HTR-8/SVneo (cell line): Measurements from ENCODE around the gene PRM3.

ENCODE experiments used
- DNase-seq: peaks from one replicate; pipeline ENCODE4 v3.0.0; 2011; ENCODE audit warnings: low spot score, mixed read lengths; ENCODE audit not compliant: insufficient read length
- FAIRE-seq: peaks from 2 replicates; lab custom pipeline; 2011; peaks lifted over from hg19 to GRCh38; lab: Jason Lieb, UNC

Gene PRM3

GRCh38 chr16:11289202-11289601, 15.8 kb upstream of the PRM3 start:
- DNase-seq (no peak), FAIRE-seq (no peak)

DNA sequence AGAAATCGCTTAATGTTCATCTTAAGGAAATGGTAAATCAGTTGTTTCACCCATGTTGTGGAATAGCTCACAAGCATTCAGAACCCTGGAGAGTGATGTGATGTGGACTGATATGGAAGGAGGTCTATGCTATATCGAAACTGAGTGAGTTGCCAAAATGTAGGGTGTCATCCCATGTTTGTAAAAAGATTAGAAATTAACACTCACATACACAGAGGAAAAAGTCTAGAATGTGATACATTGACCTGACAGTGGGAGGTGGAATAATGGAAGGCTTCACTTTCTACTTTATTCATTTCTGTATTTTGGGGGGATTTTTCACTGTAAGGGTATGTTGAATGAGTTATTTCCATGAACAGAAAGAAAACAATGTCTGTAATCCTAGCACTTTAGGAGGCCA, 12.4 kb upstream of the PRM3 start:
- DNase-seq, result no peak
- FAIRE-seq, result no peak

DNA sequence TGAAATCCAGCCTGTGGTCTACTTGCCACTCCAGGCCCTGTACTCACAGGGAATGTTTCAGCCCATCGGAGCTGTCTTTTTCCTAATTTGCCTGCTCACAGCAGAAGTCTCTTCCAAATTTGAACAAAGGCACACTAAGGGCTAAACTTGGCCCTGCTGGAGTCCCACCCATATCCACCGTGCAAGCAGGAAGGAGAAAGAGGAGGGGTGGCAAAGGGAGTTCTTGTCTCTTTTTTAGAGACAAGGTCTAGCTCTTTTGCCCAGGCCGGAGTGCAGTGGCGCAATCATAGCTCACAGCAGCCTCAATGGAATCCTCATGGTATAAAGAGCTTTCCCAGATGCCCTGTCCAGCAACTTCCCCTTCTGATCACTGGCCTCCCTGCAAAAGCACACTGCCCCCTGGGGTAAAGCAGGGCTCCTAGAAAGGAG, 10.4 kb upstream of the PRM3 start:
- FAIRE-seq (no peak), DNase-seq (no peak)

DNA sequence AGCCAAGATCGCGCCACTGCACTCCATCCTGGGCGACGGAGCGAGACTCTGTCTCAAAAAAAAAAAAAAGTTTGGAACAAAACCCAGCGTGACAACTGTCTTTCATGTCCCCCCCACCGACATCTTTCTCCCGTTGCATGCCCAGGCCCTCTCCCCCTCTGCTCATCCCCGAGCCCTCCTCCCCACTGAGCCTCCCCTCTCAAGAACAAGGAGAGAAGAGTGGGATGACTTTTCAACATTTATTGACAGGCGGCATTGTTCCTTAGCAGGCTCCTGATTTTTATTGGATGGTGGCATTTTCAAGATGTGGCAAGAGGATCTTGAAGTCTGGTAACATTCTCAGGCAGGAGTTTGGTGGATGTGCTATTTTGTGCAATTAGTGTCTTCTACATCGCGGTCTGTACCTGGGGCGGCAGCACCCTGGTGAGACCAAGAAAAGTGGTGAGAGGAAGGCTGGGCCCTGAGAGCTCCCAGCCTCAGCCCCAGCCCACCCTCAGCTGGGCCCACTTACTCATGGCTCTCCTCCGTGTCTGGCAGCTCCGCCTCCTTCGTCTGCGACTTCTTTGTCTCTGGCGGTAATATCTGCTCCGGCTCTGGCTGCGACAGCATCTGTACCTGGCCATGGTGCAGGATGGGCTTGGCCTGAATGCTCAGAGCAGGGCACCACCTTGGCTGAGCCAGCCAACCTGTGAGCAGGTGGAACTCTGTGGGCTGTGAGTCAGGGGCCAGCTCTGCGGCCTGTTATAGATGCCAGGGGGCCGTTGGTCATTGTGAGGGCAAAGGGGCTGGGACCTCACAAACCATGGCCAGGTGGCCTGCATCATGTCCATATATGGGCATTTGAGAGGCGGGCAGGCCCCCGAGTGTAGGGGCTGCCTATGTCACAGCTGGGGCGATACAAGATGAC, 7.4 kb upstream of the PRM3 start, which contains the start of gene PRM1:
Gene PRM1, minus strand, starts transcription at position 715 of the 907 bp plus-strand sequence. Its CDS starts 92 bp downstream, at position 623.
- FAIRE-seq (no peak), DNase-seq (no peak)

DNA sequence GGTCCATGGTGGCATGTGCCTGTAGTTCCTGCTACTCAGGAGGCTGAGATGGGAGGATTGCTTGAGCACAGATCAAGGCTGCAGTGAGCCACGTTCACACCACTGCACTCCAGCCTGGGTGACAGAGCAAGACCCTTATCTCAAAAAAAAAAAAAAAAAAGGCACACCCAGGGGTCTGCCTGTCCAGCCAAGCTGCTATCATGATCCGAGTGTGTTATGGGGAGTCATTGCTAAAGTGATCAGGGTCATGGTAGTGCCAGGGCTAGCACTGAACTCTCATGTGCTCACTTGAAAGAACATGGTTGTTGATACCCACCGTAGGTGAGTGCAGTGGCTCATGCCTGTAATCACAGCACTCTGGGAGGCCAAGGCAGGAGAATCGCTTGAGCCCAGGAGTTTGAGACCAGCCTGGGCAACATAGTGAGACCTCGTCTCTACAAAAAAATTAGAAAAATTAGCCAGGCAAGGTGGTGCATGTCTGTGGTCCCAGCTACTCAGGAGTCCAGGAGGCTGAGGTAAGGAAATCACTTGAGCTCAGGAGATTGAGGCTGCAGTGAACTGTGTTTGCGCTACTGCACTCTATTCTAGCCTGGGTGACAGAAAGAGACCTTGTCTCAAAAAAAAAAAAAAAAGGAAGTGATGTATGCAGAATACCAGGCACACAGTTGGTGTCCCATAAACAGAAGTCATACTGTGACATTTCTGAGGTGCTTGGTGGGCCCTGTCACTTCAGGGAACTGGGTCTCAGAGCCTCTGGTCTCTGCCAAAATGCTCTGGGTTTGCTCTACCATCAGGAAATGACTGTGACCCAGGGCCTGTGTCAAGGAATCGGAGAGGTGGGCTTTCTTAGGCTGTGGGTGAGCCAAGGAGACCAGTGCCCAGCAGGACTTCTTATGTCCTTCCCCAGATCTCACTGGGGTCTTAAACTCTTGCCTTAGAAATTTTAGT, 5.5 kb upstream of the PRM3 start:
- FAIRE-seq (no peak), DNase-seq (no peak)

DNA sequence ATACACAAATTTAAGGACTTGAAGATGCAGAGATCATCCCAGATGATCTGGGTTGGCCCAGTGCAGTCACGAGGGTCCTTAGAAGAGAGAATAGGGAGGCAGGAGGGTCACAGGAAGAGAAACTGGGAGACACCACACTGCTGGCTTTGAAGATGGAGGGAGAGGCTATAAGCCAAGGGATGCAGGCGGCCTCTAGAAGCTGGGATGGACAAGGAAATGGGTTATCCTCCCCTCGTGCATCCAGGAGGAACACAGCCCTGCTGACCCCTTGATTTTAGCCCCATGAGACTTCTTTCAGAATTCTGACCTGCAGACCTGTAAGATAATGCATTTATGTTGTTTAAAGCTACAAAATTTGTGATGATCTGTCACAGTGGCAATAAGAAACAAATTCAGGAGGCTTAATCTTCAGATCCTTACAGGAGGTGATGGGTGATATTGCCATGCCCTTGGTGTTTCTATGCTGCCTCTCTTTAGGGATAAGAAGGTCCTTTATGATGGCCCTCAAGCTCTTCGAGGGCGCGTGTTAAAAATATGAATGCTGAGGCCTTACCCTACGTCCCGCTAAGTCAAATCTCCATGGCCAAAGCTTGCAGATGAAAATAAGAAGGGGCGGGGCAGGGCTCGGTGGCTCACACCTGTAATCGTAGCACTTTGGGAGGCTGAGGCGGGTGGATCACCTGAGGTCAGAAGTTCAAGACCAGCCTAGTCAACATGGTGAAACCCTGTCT, 4.3 kb upstream of the PRM3 start:
- FAIRE-seq (no peak), DNase-seq (no peak)

GRCh38 chr16:11276896-11277593, 3.6 kb upstream of the PRM3 start:
- DNase-seq (no peak), FAIRE-seq (no peak)

DNA sequence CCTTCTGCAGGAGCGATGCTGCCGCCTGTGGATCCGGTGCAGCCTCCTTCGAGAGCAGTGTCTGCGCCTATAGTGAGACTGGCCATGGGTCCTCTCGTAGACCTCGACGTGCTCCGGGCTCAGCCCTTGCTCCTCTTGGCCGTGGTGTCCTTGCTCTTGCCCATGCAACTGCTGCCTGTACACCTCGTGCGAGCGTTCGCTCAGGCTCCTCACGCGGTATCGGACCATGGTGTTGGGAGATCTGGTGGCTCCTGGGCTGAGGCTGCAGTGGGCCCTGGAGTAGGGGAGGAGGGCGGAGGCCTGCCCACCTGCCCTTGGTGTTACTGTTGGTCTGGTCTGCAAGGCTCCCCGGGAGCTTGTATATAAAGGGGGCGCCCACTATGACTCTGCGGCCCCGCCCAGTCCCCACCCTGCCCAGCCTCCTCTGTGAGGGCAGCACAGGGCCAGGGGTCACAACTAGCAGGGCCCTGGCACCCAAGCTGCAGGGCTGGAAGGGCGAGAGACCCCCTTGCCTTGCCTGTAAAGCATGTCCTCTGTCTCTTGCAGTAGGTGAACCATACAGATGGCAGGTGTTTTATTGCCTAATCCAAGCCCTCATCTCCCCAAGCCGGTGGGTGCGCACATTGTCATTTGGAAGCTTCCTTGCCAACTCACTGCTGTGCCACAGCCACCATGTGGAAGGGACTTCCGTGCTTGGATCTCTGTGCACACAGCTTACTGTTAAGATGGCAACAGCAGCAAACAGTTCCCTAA, 2.9 kb upstream of the PRM3 start, which contains the start of gene PRM2:
Gene PRM2, minus strand, starts transcription at position 338 of the 753 bp plus-strand sequence. Its CDS starts 110 bp downstream, at position 228.
- no peak for FAIRE-seq
- no peak for DNase-seq

GRCh38 chr16:11274964-11275363, 1.5 kb upstream of the PRM3 start:
- no peak for FAIRE-seq
- no peak for DNase-seq

GRCh38 chr16:11273721-11274324, 394 bp upstream of the PRM3 start:
- FAIRE-seq, result no peak
- DNase-seq, result peak; percentile 30

- FAIRE-seq (no peak), DNase-seq (no peak)
Observed at GRCh38 chr16:11272484-11272883, 945 bp downstream of the PRM3 start.

GRCh38 chr16:11271610-11272009, 1.8 kb downstream of the PRM3 start:
- no peak for FAIRE-seq

GRCh38 chr16:11270602-11271162, 2.7 kb downstream of the PRM3 start:
- FAIRE-seq, result no peak
- no peak for DNase-seq

More at GRCh38 chr16:11271610-11272009, 1.8 kb downstream of the PRM3 start:
- DNase-seq, result no peak

GRCh38 chr16:11268921-11269375, 4.5 kb downstream of the PRM3 start, which contains the start of gene TNP2:
TSS of gene TNP2 (minus strand) at chr16:11269325. CDS start at chr16:11269262, 63 bp downstream.
- no peak for DNase-seq
- no peak for FAIRE-seq

- no peak for FAIRE-seq
- DNase-seq, result no peak
Observed at GRCh38 chr16:11265124-11265523, 8.3 kb downstream of the PRM3 start.

GRCh38 chr16:11264155-11264832, 9.1 kb downstream of the PRM3 start:
- DNase-seq, result no peak
- no peak for FAIRE-seq

DNA sequence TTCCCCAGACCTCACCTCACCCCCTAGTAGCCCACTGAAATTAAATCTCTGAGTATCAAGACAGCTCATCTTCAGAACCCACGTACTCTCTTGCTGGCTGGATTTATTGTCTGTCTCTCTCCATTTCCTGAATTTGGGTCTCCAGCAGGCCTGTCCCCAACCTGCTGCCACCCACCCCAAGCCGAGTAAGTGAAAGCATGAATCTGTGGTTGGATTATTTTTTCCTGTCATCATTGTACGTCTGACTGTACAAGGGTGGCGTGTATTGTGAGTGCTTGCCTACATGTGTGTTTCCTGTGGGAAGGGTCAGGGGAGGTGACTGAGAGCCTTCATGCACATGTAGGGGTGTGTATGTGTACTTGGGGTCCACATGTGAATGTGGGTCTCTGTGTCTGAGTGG, 9.7 kb downstream of the PRM3 start:
- no peak for FAIRE-seq

More for the DNA sequence above, 9.7 kb downstream of the PRM3 start:
- DNase-seq, result no peak
